PC-3 (cell line): Measurements from ENCODE around the gene IRX4.

Experiments
- CTCF ChIP-seq: fragments of 300-600 bp; sonication (generic); conservative IDR thresholded peaks from 2 replicates; pipeline ENCODE4 v1.5.1; 2017; ENCODE audit warnings: antibody characterized with exemption, low read depth, mild to moderate bottlenecking, low read length
- EZH2 ChIP-seq: fragments of 300-600 bp; sonication (generic); IDR thresholded peaks from one replicate; pipeline ENCODE4 v1.6.1; 2017; ENCODE audit warnings: antibody characterized with exemption, mild to moderate bottlenecking, low read length; ENCODE audit not compliant: unreplicated experiment

DNA sequence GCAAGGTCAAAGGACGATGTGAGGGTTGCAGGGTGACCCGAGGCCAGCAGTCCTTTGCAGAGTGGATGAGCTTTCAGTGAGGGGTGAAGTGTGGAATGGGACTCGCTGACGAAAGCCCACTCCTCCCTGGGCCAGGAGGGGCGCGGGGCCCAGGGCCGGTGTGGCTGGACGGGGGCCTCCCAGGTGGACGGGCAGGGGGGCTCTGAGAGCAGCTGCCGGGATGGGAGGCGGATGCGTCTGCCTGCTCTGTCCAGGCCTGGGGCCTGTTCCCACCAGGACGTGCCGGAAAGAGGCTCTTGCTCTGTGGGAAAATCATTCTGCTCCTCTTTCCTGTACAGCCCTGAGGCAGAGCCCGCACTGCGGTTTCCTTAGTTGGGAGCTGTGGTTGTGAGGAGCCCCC, 24.3 kb downstream of the IRX4 start:
- TF ChIP-seq EZH2 (no peak), CTCF (no peak)
